OCI-LY7 (cell line): ENCODE measurements around the gene NOL7.

Experiments used
- CTCF ChIP-seq: fragments of 200-600 bp; sonication (generic); conservative IDR thresholded peaks from 2 replicates; pipeline ENCODE4 v1.5.1; 2014; ENCODE audit warnings: mild to moderate bottlenecking, antibody characterized with exemption, low read length, moderate library complexity, mixed read lengths
- EZH2phosphoT487 ChIP-seq: fragments of 200-600 bp; sonication (generic); IDR thresholded peaks from 2 replicates; pipeline ENCODE4 v1.6.1; 2018; ENCODE audit warnings: low read depth, borderline replicate concordance, mild to moderate bottlenecking, mixed run types, antibody characterized with exemption, low read length, moderate library complexity, mixed read lengths

DNA sequence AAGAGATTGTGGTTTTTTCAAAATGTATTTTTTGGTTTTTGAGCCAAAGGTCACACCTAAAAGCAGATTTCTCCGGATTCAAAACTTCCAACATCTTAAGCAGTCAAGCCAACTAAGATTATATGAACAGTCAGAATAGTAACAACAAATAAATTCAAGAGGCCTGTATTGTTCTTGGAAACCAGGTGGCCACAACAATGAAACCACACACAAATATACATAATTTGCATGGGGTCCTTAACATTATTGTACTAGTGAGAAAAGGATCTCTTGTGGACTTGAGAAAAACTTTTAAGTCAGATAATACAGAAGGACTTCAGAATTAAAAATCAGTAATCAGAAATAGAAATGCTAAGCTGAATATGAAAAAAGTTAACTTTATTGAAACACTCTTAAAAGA lies 40.6 kb downstream of the NOL7 start:
- TF ChIP-seq CTCF, result no peak
- TF ChIP-seq EZH2phosphoT487, result no peak
